H9 (cell line): ENCODE measurements around the gene STARD3. TPM values are rescaled to one million over a fixed set of nuclear protein-coding genes. Genes with fewer than 3 reads are reported as not detected.

Experiments used
- DNase-seq: peaks from one replicate; pipeline ENCODE4 v3.0.0-alpha.2; 2017
- H2AFZ ChIP-seq: one replicate; pipeline ENCODE4 v1.6.1; 2013; ENCODE audit warnings: mild to moderate bottlenecking, low read length, control low read depth, moderate library complexity
- H2AK5ac ChIP-seq: 2 replicates; pipeline ENCODE4 v1.6.1; 2013; ENCODE audit warnings: low read length, control low read depth, mixed read lengths; ENCODE audit not compliant: insufficient read length
- H2BK120ac ChIP-seq: one replicate; pipeline ENCODE4 v1.6.1; 2013; ENCODE audit warnings: low read depth, mild to moderate bottlenecking, low read length, control low read depth, inconsistent platforms; ENCODE audit not compliant: poor library complexity, severe bottlenecking
- H2BK12ac ChIP-seq: 2 replicates; pipeline ENCODE4 v1.6.1; 2013; ENCODE audit warnings: low read length, control low read depth, mixed read lengths, low read depth; ENCODE audit not compliant: insufficient read length
- H2BK15ac ChIP-seq: 2 replicates; pipeline ENCODE4 v1.6.1; 2013; ENCODE audit warnings: low read depth, low read length, control low read depth
- H2BK20ac ChIP-seq: one replicate; pipeline ENCODE4 v1.6.1; 2013; ENCODE audit warnings: low read depth, mild to moderate bottlenecking, low read length, control low read depth, inconsistent platforms; ENCODE audit not compliant: poor library complexity, severe bottlenecking
- H2BK5ac ChIP-seq: 2 replicates; pipeline ENCODE4 v1.6.1; 2013; ENCODE audit warnings: low read length, control low read depth, mixed read lengths; ENCODE audit not compliant: insufficient read length
- H3K14ac ChIP-seq: 2 replicates; pipeline ENCODE4 v1.6.1; 2013; ENCODE audit warnings: low read length, control low read depth; ENCODE audit not compliant: insufficient read depth
- H3K18ac ChIP-seq: 2 replicates; pipeline ENCODE4 v1.6.1; 2013; ENCODE audit warnings: low read depth, mild to moderate bottlenecking, mixed read lengths, low read length, control low read depth; ENCODE audit not compliant: insufficient read length
- H3K23ac ChIP-seq: 2 replicates; pipeline ENCODE4 v1.6.1; 2013; ENCODE audit warnings: low read length, control low read depth, mixed read lengths, low read depth; ENCODE audit not compliant: insufficient read length
- H3K23me2 ChIP-seq: 2 replicates; pipeline ENCODE4 v1.6.1; 2013; ENCODE audit warnings: low read depth, mild to moderate bottlenecking, mixed read lengths, low read length, control low read depth; ENCODE audit not compliant: insufficient read length, poor library complexity, severe bottlenecking
- H3K27ac ChIP-seq: 2 replicates; pipeline ENCODE4 v1.5.1; 2013; ENCODE audit warnings: low read length, control low read depth, mixed read lengths, low read depth; ENCODE audit not compliant: insufficient read length
- H3K27me3 ChIP-seq: 2 replicates; pipeline ENCODE4 v1.6.1; 2013; ENCODE audit warnings: low read length, control low read depth, inconsistent platforms; ENCODE audit not compliant: insufficient read depth
- H3K4ac ChIP-seq: 2 replicates; pipeline ENCODE4 v1.6.1; 2013; ENCODE audit warnings: low read depth, mild to moderate bottlenecking, control low read depth, inconsistent platforms, low read length, moderate library complexity
- H3K4me1 ChIP-seq: 2 replicates; pipeline ENCODE4 v1.6.1; 2013; ENCODE audit warnings: low read length, control low read depth, inconsistent platforms; ENCODE audit not compliant: insufficient read depth
- H3K4me2 ChIP-seq: 2 replicates; pipeline ENCODE4 v1.6.1; 2013; ENCODE audit warnings: low read length, control low read depth, mixed read lengths; ENCODE audit not compliant: insufficient read length, insufficient read depth
- H3K56ac ChIP-seq: 2 replicates; pipeline ENCODE4 v1.6.1; 2013; ENCODE audit warnings: low read depth, mild to moderate bottlenecking, mixed read lengths, low read length, control low read depth; ENCODE audit not compliant: insufficient read length
- H3K79me1 ChIP-seq: 2 replicates; pipeline ENCODE4 v1.6.1; 2013; ENCODE audit warnings: low read depth, mild to moderate bottlenecking, moderate library complexity, low read length, control low read depth, inconsistent platforms; ENCODE audit not compliant: insufficient read depth, poor library complexity, severe bottlenecking
- H3K79me2 ChIP-seq: 2 replicates; pipeline ENCODE4 v1.6.1; 2013; ENCODE audit warnings: low read length, control low read depth, inconsistent platforms; ENCODE audit not compliant: insufficient read depth
- H3K9ac ChIP-seq: 2 replicates; pipeline ENCODE4 v1.6.1; 2013; ENCODE audit warnings: low read length, control low read depth, mixed read lengths; ENCODE audit not compliant: insufficient read length; ENCODE audit errors: extremely low read depth
- H3K9me3 ChIP-seq: one replicate; pipeline ENCODE4 v1.6.1; 2013; ENCODE audit warnings: low read depth, low read length, inconsistent platforms; ENCODE audit not compliant: control insufficient read depth
- H3T11ph ChIP-seq: one replicate; pipeline ENCODE4 v1.6.1; 2013; ENCODE audit warnings: mild to moderate bottlenecking, low read length, control low read depth, inconsistent platforms
- H4K20me1 ChIP-seq: one replicate; pipeline ENCODE4 v1.6.1; 2013; ENCODE audit not compliant: control insufficient read depth, insufficient read length, insufficient read depth
- H4K5ac ChIP-seq: 2 replicates; pipeline ENCODE4 v1.6.1; 2013; ENCODE audit warnings: low read depth, mild to moderate bottlenecking, mixed read lengths, low read length, control low read depth; ENCODE audit not compliant: insufficient read length
- H4K8ac ChIP-seq: replicated peaks from 2 replicates; pipeline ENCODE4 v1.6.1; 2013; ENCODE audit warnings: low read length, control low read depth, mixed read lengths, low read depth; ENCODE audit not compliant: insufficient read length
- H4K91ac ChIP-seq: 2 replicates; pipeline ENCODE4 v1.6.1; 2013; ENCODE audit warnings: low read depth, mild to moderate bottlenecking, moderate library complexity, mixed read lengths, low read length, control low read depth; ENCODE audit not compliant: insufficient read length
- H3K27ac Mint-ChIP-seq, 3 experiments: 2 replicates in 2 of 3; 3 replicates in 1 of 3; pipeline ENCODE4 v1.8.0; 2020 to 2021; ENCODE audit warnings: mixed read lengths in 3 of 3, mild to moderate bottlenecking in 1 of 3, moderate library complexity in 1 of 3
- H3K27me3 Mint-ChIP-seq: 2 replicates; pipeline ENCODE4 v1.8.0; 2021; ENCODE audit warnings: low read depth, mild to moderate bottlenecking, moderate library complexity, mixed read lengths
- H3K36me3 Mint-ChIP-seq, 3 experiments: 2 replicates in 2 of 3; 3 replicates in 1 of 3; pipeline ENCODE4 v1.8.0; 2020 to 2021; ENCODE audit warnings: low read depth in 3 of 3, mixed read lengths in 3 of 3; ENCODE audit not compliant: insufficient read depth in 1 of 3
- H3K4me1 Mint-ChIP-seq, 2 experiments: 2 replicates each; pipeline ENCODE4 v1.8.0; 2020; ENCODE audit warnings: mixed read lengths in 2 of 2
- H3K4me3 Mint-ChIP-seq, 2 experiments: 2 replicates in 1 of 2; 3 replicates in 1 of 2; pipeline ENCODE4 v1.8.0; 2020 to 2021; ENCODE audit warnings: mild to moderate bottlenecking in 2 of 2, mixed read lengths in 2 of 2, moderate library complexity in 1 of 2
- H3K9me3 Mint-ChIP-seq, 2 experiments: 2 replicates in 1 of 2; 3 replicates in 1 of 2; pipeline ENCODE4 v1.8.0; 2020; ENCODE audit warnings: mild to moderate bottlenecking in 2 of 2, mixed read lengths in 2 of 2, moderate library complexity in 1 of 2
- CTCF ChIP-seq: fragments of 200-600 bp; sonication (generic); conservative IDR thresholded peaks from 3 replicates; pipeline ENCODE4 v1.8.0; 2021; ENCODE audit warnings: antibody characterized with exemption, mild to moderate bottlenecking
- whole genome bisulfite sequencing: extraction: QIAGEN DNeasy Blood & Tissue Kit; methylation state at CpG from one replicate; pipeline ENCODE4 v1.1.7; 2013; ENCODE audit warnings: missing lambda C conversion rate, low lambda C conversion rate, mixed read lengths; ENCODE audit not compliant: insufficient read length; ENCODE audit errors: extremely low coverage; 5-methylcytosine and 5-hydroxymethylcytosine counted together
- total RNA-seq: library from RNA; stranded (reverse); gene quantifications from 2 replicates; pipeline ENCODE4 v1.2.1, GENCODE V29; 2021

The STARD3 gene
- total RNA-seq, 1 experiment from 2014 or later = 51.3 TPM

GRCh38 chr17:39612291-39612894 is 24.6 kb upstream of the STARD3 start:
- Histone ChIP-seq H3K23ac (no peak overlapping the region), H3K23me2 (no peaks in the 10 kb centered on the region), H3K27ac (no peak overlapping the region), H3K79me1 (no peaks in the 10 kb centered on the region), H3T11ph (no peak overlapping the region), H2AFZ (no peak overlapping the region), H3K9ac (no peak overlapping the region), H2BK20ac (no peak overlapping the region), H3K27me3 (peaks cover 38% of the 10 kb centered on the region), H2BK120ac (no peak overlapping the region), H4K20me1 (no peaks in the 10 kb centered on the region), H2AK5ac (no peak overlapping the region), H3K4me2 (no peak overlapping the region), H4K5ac (no peak overlapping the region), H2BK12ac (no peak overlapping the region), H3K56ac (no peak overlapping the region), H2BK15ac (no peak overlapping the region), H3K4me1 (no peaks in the 10 kb centered on the region; the same call in 1 of the 2 replicates), H3K79me2 (no peaks in the 10 kb centered on the region), H3K18ac (no peak overlapping the region), H3K14ac (0 out of 2 replicates have a peak overlapping the region, but pooled peaks have one; percentile 11), H3K4ac (no peak overlapping the region), H3K9me3 (no peaks in the 10 kb centered on the region), H4K91ac (no peak overlapping the region), H2BK5ac (no peak overlapping the region), H4K8ac (no peak overlapping the region)
- TF ChIP-seq CTCF = no peak
- H3K4me1 Mint-ChIP-seq = peaks cover 4 to 18% of the 10 kb centered on the region in 2 experiments
- no CpG with 5 or more reads among the region's 22 CpGs for WGBS
- H3K36me3 Mint-ChIP-seq = no peaks in the 10 kb centered on the region
- H3K4me3 Mint-ChIP-seq = no peak overlapping the region
- H3K27ac Mint-ChIP-seq = no peak overlapping the region
- H3K27me3 Mint-ChIP-seq = peaks cover 100% of the 10 kb centered on the region
- H3K9me3 Mint-ChIP-seq = no peaks in the 10 kb centered on the region
- no peak for DNase-seq
